GM19043 (cell line): ENCODE results near the gene KLHDC9.
"Not testable (repeated sequence)": the region's sequence is repeated elsewhere in the genome, so short reads cannot be mapped to it uniquely, and the experiment has no call there.

Experiments
- ATAC-seq: cut with Tn5 transposase; IDR thresholded peaks from one replicate; pipeline ENCODE4 v1.9.1; 2021; ENCODE audit warnings: low read depth; ENCODE audit not compliant: unreplicated experiment

Gene KLHDC9

GRCh38 chr1:161092621-161093028, 5.5 kb upstream of the KLHDC9 start:
- no peak for ATAC-seq

- no peak for ATAC-seq
These were observed 3.7 kb upstream of the KLHDC9 start for GRCh38 chr1:161094481-161094880.

- no peak for ATAC-seq
These were observed 2.9 kb upstream of the KLHDC9 start for GRCh38 chr1:161095230-161095629.

DNA sequence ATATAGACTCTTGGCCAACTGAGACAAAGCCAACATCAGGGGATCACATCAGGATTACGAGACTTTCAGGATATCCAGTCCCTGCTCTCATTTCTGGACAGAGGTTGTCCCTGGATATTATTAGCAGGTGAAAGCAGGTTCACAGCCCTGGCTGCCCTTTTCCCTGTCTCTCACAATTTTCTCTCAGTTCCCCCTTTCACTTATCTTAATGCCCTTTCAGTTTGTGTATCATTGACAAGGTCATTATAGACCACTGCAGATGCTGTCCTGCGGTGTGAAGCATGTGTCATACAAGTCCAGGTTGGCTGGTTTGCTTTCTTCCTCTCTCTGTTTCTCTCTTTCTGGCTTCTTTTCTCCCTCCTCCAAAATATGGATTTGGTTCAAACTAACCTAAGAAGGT, 2.1 kb upstream of the KLHDC9 start:
- peak; percentile 45 for ATAC-seq

GRCh38 chr1:161096530-161096929, 1.6 kb upstream of the KLHDC9 start:
- ATAC-seq, result no peak

DNA sequence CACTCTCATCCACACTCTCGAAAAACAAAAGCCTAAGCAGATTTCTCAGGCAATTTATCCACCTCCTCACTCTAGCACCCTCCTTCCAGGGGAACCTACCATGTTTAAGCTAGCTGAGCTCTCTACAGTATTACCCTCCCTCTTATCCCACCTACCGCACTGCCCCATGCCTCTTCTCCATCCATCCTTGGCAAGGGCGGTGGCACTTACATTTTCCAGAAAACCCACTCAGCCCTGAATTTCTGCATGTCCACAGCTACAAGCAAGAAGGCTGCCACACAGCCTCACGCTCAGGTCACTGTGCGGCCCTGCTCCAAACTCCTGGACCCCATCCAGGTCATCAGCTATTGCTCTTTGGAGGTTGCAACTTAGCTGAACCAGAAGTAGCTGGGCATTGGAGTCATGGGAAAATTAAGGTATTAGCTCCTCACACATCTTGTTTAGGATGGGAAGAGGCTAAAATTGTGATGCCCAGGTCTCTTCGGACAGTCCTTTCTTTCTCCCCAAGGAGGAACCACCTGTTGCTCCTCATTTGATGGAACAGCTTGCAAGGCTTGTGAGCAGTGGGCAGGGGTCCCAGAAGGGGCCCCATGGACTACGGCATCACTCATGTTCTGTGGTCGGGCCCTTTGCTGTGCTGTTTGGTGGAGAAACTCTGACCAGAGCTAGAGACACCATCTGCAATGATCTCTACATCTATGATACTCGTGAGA, 1.1 kb downstream of the KLHDC9 start:
- no peak for ATAC-seq

DNA sequence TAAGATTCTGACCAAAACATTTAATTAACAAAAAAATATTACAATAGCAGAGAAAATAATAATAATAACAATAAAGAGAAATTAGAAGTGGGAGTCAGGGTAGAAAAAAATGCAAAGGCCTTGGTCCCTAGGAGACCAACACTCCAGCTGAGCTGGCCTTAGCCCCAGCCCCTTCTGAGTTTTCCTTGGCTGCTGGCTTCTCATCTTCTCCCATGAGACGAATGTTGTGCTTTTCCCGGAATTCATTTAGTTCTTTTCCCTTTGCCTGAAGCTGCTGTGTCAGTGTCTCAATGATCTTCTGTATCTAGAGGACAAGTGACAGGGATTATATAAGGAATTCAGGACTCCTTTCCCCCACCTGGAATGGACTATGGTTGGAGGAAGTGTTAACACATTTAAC, 2.4 kb downstream of the KLHDC9 start:
- no peak for ATAC-seq

DNA sequence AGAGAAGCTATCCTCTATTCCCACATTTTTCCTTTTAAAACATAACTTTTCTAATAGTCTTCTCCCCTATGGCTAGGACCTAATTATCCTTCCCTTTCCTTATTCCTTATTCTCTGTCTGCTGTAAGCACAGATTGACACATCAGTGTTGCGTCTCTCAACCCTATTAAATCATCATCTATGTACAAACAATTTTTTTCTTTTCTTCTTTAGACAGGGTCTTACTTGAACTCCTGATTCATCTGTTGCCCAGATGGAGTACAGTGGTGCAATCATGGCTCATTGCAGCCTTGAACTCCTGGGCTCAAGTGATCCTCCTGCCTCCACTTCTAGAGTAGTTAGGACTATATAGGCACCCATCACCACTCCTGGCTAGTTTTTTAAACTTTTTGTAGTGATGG, 8.3 kb downstream of the KLHDC9 start:
- ATAC-seq, result no peak

DNA sequence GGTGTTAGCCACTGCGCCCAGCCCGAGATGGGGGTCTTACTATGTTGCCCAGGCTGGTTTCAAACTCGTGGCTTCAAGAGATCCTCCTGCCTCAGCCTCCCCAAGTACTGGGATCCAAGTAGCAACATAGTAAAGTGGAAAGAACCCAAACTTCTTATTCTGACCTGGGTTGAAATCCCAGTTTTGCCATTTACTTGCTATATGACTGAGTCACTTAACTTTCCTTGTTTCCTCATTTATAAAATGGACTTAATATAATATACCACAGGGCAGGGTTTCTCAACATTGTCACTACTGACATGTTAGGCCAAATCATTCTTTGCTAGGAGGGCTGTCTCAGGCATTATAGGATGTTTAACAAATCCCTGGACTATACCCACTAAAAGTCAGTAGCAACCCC, 13.0 kb downstream of the KLHDC9 start:
- no peak for ATAC-seq

GRCh38 chr1:161111527-161111926, 13.4 kb downstream of the KLHDC9 start:
- no peak for ATAC-seq

DNA sequence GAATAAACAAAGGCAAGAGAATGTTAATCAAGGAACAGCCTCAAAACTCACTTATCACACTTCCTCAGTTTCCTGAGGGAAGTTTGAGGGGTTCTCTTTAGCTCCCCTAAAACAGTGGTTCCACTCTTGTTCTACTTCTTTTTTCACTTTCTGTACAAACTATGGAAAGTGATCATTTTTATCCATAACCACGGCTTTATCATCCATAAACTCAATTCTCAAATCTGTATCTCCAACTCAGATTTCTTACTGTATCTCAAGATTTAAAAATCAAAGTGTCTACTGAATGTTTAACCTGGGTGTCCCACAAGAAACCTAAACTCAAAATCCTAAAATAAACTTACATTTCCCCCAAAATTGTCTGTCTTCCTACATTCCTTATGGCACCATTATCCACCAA, 15.8 kb downstream of the KLHDC9 start:
- no peak for ATAC-seq

DNA sequence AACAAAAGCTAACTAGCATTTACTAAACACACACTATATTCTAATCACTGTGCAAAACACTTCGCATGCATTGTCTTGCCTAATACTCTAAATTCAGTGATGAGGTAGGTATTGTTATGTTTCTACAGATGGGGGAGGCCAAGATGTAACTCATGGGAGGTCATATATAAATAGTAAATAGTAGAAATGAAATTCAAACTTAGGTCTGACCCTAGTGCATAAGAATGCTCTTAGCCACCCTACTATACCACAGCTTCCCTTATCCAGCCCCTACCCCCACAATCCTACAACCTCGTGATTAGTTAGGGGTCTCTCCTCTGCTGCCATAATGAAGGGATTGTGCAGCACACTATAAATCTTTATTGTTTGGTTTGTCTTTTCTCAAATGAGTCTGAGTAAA, 16.4 kb downstream of the KLHDC9 start:
- ATAC-seq, result no peak

DNA sequence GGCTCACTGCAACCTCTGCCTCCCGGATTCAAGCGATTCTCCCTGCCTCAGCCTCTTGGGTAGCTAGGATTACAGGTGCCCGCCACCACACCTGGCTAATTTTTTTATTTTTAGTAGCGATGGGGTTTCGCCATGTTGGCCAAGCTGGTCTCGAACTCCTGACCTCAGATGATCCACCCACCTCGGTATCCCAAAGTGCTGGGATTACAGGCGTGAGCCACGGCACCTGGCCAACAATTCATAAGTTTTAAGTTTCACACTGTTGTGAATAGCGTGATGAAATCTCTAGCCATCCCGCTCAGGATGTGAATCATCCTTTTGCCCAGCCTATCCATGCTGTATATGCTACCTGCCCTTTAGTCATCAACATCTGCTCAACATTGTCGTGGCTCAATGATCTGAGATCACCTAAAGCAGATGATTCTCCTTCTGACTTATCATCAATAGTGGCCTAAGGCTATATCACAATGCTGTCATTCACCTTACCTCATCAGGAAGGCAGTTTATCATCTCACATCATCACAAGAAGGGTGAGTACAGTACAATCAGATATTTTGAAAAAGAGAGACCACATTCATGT, 17.1 kb downstream of the KLHDC9 start:
- ATAC-seq, result no peak

DNA sequence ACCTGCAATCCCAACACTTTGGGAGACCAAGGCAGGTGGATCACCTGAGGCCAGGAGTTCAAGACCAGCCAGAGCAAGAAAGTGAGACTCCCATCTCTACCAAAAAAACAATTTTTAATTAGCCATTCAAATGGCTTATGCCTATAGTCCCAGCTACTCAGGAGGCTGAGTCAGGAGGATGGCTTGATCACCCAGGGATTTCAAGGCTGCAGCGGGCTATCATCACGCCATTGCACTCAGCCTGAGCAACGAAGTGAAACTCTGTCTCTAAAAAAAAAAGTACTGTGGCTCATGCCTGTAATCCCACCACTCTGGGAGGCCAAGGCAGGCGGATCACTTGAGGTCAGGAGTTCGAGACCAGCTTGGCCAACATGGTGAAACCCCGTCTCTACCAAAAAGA, 17.8 kb downstream of the KLHDC9 start:
- not testable (repeated sequence) for ATAC-seq

DNA sequence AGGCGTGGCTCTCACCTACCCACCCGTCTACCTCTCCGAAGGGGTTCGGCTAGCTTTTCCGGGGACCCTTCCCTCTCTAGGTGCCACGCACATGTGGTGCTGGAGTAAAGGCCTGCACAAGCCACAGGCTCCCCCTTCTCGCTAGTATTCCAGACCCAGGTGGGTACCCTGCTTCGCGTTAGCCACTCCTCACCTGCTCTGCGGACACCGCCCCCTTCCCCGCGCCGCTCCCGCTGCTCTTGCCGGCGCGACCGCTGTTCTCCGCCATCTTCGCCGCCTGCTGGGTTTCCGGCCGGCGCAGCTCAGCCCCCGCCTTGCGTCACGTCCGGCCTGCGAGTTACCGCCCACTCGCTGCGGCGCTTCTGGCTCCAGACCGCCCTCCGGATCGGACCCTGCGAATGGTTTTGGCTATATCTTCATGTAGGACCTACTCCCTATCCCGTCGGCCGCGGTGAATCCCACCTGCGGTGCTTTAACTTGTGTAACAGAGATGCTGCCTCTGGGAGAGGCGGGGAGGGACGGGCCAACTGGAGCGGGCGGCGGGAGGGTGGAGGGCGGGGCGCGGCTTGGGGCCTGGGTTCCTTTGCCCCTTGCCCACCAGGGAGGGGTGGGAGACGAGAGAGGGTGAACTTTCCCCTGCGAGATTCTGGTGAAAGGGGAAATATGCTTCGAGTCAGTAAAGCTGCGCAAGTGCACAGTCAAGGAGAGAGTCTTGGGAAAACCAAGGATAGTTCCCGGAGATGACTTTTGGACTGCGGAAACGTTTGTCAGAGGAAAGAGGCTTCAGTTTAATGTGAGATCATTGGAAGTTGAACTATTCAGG, 19.8 kb downstream of the KLHDC9 start, which contains the start of the genes NIT1 and PFDN2:
NIT1 (plus strand) TSS at position 347 of the 823 bp plus-strand sequence; CDS start at position 419, 72 bp downstream.
PFDN2 (minus strand) TSS at position 279 of the 823 bp plus-strand sequence; CDS start at position 268, 11 bp downstream.
- ATAC-seq, result peak; percentile 84

DNA sequence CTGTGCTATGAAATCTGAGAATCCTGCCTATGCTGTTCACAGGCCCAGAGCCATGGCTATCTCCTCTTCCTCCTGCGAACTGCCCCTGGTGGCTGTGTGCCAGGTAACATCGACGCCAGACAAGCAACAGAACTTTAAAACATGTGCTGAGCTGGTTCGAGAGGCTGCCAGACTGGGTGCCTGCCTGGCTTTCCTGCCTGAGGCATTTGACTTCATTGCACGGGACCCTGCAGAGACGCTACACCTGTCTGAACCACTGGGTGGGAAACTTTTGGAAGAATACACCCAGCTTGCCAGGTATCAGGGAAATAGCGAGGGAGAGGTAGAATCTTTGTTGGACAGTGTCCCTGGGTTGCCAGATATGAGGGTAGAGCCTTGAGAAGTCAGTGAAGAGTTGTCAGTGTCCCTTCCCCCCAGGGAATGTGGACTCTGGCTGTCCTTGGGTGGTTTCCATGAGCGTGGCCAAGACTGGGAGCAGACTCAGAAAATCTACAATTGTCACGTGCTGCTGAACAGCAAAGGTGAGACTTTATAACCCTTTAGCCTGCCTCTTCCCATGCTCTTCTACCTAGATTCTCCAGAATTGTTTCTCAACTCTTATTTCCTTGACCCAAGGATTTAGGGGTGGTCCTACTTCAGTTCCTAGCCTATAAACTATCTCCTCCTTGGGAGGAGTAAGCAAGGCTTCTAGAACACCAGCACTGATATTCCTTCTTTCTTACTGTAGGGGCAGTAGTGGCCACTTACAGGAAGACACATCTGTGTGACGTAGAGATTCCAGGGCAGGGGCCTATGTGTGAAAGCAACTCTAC, 21.1 kb downstream of the KLHDC9 start:
- ATAC-seq, result peak; percentile 46

GRCh38 chr1:161121042-161121650, 23.0 kb downstream of the KLHDC9 start:
- no peak for ATAC-seq

GRCh38 chr1:161121834-161122233, 23.7 kb downstream of the KLHDC9 start:
- ATAC-seq, result no peak

GRCh38 chr1:161122967-161123366, 24.8 kb downstream of the KLHDC9 start:
- ATAC-seq, result no peak

- no peak for ATAC-seq
These were observed 29.5 kb downstream of the KLHDC9 start for GRCh38 chr1:161127649-161128048.
